EL (cell line): Measurements from ENCODE around the gene KCNH3.

Source experiments
- DNase-seq: peaks from one replicate; pipeline ENCODE4 v3.0.0-alpha.2; 2016

The KCNH3 gene

DNA sequence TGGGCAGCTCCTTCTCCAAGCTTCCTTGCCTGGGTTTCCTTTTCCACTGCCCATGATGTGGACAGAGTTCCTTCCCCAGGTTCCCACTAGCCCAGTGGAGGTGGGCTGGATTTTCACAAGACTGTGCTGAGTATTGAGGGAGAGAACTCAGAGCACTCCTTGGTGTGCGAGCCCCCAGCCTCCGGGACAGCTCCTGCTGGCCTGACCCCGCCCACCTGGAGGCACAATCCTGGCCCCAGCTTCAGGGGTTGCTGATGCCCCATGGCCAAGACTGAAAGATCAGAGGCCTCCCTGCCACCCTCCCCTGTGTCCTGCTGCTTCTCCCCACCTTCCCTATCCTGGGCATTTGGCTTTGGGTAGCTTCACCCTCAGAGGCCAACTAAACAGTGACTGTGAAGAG is 7.7 kb downstream of the KCNH3 start:
- DNase-seq, result no peak

DNA sequence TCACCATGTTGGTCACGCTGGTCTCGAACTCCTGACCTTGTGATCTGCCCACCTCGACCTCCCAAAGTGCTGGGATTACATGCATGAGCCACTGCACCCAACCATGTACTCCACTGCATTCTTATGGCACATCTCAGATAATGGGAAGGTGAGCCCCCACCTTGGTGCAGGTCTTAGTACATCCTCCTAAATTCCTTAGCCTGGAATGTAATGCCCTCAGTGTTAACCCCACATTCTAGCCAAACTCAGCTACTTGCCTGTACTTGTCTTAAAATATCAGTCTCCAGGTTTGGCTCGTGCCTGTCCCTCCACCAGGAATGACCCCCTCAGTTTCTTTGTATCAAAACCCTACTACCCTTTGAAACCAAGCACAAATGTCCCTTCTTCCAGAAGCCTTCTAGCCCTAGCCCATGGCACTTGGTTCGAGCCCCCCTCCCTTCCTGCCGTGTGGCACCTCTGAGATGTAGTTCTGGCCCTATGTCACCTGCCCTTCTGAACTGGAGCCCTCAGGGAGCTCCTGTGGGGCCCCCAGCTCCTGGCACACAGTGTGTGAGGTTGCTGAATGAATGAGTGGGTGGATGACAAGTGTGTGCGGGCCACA is 8.4 kb downstream of the KCNH3 start:
- no peak for DNase-seq

DNA sequence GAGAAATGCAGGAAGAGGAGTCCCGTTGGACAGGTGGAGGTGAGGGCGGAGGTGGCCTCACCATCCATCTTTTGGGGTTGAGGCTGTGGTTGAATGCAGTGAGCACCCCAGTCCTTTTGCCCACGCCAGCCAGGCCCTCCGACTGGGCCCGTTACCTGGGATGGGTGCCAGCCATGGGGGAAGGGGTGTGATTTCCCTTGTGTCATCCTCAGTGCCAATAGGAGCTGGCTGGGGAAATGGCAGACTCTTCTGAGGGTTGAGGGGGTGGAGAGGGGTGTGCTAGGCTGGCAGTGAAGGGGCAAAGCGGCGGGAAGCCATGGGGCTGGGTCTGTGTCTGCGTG is 9.6 kb downstream of the KCNH3 start:
- no peak for DNase-seq

GRCh38 chr12:49548822-49549648 is 10.2 kb downstream of the KCNH3 start:
- no peak for DNase-seq

GRCh38 chr12:49549735-49550692 is 11.2 kb downstream of the KCNH3 start:
- no peak for DNase-seq

DNA sequence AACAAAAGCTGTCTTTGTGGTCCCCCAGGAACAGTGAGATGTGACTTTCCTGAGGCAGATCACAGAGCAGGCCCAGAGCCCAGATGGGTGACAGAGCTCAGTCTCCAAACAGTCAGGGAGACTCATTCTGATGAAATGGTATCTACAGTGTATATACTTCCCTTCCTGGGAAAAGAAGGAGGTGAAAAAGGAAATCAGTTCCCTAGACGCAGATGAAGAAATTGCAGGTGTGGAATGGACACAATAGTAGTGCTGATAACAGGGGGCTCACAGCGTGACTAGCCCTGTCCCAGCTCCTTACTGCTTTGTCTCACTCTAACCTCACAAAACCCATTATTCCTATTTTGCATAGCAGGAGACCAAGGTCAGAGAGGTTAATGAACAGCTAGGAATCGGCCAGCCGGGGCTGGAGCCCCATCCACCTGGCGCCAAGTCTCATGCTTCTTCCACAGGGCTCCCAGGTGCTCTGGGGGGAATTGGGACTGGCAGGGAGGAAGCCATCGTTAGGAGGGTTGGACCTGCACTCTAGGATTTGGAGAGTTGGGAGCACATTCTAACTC is 11.9 kb downstream of the KCNH3 start:
- no peak for DNase-seq

DNA sequence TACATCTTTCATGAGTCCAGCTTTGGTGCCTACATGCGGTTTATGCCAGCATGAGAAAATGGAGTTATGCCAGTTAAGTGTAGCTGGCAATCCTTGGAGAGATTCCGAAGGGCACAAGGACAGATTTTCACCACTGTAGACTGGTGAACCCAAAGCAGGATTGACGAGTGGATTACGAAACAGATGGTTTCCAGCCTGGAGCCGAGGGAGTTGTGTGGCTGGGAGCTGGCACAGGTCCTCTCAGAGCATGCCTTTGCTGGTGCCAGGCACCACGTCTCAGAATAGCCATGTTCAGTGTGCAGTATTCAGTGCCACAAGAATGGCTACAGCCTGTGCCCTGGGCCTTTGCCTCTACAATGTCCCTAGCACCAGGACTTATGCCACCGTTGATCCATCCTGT is 13.2 kb downstream of the KCNH3 start:
- DNase-seq, result no peak

DNA sequence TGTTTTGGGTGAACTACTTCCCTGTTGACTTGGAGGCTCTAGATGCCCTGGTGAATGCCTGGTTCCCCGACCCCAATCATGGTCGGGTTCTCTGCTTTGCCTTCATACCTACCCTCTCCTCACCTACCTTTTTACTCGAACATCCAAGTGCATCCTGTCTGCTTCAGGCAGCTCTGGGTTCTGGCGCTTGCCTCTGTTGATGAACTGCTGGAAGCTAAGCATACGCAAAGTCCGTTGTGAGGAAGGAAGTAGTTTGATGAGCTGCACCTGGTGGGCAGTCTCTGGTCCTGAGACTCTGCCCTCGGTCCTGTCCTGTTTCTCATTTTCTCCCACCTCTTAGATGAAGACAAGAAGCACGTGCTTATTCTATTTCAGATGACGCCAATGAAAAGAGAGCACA is 13.6 kb downstream of the KCNH3 start:
- no peak for DNase-seq

DNA sequence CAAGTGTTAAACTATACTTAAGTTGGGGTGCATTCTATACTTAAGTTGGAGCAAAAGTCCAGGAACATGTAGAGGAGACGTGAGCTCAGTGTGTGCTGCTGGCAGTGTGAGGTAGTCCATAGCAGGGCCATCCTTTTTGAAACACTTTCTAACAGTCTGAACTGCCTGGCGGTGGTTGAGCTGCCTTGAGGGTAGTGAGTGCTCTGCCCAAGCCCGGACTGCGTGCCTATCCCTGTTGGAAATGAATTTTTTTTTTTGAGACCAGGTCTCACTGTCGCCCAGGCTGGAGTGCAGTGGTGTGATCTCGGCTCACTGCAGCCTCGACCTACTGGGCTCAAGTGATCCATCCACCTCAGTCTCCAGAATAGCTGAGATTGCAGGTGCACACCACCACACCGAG is 14.1 kb downstream of the KCNH3 start:
- DNase-seq, result no peak

GRCh38 chr12:49553512-49554088 is 14.8 kb downstream of the KCNH3 start:
- no peak for DNase-seq

DNA sequence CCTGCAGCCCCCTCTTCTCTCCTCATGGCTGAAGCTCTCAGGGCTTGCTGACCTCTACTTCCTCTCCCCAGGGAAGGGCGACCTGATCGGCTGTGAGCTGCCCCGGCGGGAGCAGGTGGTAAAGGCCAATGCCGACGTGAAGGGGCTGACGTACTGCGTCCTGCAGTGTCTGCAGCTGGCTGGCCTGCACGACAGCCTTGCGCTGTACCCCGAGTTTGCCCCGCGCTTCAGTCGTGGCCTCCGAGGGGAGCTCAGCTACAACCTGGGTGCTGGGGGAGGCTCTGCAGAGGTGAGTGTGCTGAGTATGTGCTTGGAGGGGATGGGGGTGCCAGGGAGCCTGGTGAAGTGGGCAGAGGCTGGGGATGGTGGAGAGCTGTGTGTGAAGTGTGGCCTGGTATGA is 15.4 kb downstream of the KCNH3 start:
- DNase-seq, result no peak

- DNase-seq, result no peak
These were observed 17.0 kb downstream of the KCNH3 start for GRCh38 chr12:49555631-49556390.

GRCh38 chr12:49556391-49557186 is 17.8 kb downstream of the KCNH3 start:
- DNase-seq, result no peak

DNA sequence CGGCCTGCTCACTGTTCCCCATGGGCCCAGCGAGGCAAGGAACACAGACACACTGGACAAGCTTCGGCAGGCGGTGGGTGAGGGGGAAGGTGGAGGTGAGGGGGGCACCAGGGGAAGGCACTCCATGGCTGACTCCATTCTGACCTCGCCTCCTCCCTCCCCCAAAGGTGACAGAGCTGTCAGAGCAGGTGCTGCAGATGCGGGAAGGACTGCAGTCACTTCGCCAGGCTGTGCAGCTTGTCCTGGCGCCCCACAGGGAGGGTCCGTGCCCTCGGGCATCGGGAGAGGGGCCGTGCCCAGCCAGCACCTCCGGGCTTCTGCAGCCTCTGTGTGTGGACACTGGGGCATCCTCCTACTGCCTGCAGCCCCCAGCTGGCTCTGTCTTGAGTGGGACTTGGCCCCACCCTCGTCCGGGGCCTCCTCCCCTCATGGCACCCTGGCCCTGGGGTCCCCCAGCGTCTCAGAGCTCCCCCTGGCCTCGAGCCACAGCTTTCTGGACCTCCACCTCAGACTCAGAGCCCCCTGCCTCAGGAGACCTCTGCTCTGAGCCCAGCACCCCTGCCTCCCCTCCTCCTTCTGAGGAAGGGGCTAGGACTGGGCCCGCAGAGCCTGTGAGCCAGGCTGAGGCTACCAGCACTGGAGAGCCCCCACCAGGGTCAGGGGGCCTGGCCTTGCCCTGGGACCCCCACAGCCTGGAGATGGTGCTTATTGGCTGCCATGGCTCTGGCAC is 18.5 kb downstream of the KCNH3 start:
- DNase-seq, result no peak

GRCh38 chr12:49557917-49558215 is 19.0 kb downstream of the KCNH3 start:
- DNase-seq, result no peak

GRCh38 chr12:49558526-49558925 is 19.7 kb downstream of the KCNH3 start:
- DNase-seq, result no peak

DNA sequence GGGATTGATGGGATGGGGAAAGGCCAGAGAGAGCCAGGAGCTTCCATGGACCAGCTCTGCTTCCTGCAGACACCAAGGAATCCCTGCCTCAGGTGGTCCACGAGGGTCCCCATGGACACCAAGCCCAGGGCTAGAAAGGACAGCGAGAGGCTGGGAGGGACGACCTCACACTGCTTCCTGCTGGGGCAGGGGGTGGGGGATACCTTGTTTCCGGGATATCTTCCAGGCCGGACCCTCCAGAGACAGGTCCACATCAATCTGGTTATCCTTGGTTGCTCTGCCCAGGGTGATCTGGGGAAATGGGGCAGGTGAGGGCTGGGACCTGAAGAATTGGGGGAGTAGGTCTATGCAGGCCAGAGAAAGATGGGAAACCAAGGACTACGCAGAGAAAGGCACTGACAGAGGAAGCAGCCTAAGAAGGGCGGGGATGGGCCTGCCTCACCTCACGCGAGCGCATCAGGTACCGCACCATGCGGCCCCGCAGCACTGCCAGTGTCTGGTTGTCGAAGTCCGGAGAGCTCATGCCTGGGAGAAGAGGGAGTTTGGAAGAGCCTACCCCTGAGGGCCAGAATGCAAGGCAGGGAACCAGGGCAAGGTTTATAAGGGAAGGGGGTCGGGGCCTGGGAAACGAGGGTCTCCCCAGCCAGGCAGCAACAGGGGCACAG is 20.3 kb downstream of the KCNH3 start:
- no peak for DNase-seq

DNA sequence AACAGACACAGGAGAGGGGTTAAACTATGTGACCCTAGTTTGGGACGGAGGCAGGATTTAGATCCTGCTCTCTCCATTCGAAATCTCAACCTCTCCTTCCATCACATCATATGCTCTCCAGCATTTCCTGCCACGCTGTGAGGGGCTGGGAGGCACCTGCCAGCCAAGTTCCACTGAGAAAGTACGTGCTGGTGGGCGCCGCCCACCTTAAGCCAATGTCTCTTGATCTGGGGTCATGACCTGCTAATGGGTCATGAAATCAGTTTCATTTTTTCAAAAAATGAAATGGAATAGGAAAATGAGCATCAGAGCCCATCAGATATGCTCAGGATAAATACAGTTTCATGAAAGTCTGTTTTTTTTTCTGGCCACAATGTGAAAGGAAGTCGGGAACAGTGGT is 21.9 kb downstream of the KCNH3 start:
- no peak for DNase-seq

GRCh38 chr12:49562233-49562632 is 23.4 kb downstream of the KCNH3 start:
- DNase-seq, result no peak

DNA sequence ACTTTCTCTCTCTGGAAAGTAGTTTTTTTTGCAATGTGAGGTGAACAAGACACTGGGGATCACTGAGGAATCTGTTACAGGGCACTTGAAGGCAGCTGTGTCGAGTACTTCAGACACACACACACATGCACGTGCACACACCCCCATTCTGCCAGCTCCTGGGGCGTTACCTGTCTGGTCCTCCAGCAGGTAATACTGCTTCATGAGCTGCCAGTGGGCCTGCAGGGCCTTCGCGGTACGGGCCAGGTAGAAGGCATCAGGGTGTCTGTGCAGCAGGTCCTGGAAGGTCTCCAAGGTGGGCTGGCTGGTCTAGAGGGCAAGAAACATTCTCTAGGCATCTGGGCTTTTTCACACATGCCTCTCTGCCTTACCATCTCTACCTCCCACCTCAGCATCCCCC is 24.0 kb downstream of the KCNH3 start:
- no peak for DNase-seq
